Measurements from ENCODE around the gene TMEM18.

TMEM18 gene

GRCh38 chr2:643334-643733, 33.9 kb downstream of the TMEM18 start (continued):
- TF ChIP-seq ZNF449 (tag by site-specific recombination; IDR thresholded peaks at IDR 0.05) (no peak), ZNF174 (tag by site-specific recombination; IDR thresholded peaks at IDR 0.05) (no peak), ZNF391 (tag by site-specific recombination; IDR thresholded peaks at IDR 0.05; ENCODE audit: borderline replicate concordance, low read depth) (no peak), ZNF184 (tag by site-specific recombination; IDR thresholded peaks at IDR 0.05) (no peak), ZNF626 (tag by site-specific recombination; IDR thresholded peaks at IDR 0.05) (no peak)
- TF ChIP-seq, protein P1, sequence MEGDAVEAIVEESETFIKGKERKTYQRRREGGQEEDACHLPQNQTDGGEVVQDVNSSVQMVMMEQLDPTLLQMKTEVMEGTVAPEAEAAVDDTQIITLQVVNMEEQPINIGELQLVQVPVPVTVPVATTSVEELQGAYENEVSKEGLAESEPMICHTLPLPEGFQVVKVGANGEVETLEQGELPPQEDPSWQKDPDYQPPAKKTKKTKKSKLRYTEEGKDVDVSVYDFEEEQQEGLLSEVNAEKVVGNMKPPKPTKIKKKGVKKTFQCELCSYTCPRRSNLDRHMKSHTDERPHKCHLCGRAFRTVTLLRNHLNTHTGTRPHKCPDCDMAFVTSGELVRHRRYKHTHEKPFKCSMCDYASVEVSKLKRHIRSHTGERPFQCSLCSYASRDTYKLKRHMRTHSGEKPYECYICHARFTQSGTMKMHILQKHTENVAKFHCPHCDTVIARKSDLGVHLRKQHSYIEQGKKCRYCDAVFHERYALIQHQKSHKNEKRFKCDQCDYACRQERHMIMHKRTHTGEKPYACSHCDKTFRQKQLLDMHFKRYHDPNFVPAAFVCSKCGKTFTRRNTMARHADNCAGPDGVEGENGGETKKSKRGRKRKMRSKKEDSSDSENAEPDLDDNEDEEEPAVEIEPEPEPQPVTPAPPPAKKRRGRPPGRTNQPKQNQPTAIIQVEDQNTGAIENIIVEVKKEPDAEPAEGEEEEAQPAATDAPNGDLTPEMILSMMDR (tag by site-specific recombination; IDR thresholded peaks at IDR 0.05), result no peak

- no peak overlapping the region for H3K27ac ChIP-seq (ENCODE audit: extremely low read depth, low read depth, low read length)
- no peaks in the 10 kb centered on the region for H3K36me3 ChIP-seq (ENCODE audit: control insufficient read depth in 2 of 2, insufficient read depth in 1 of 2, low read length in 2 of 2)
- no peak for TF ChIP-seq HOXD13 (CRISPR knock-in tag; IDR thresholded peaks at IDR 0.05; ENCODE audit: borderline replicate concordance)
- no peak overlapping the region for H3K4me3 ChIP-seq (ENCODE audit: low read depth, low read length)
- H3K9me3 ChIP-seq (ENCODE audit: control insufficient read depth, insufficient read depth, low read depth, low read length), result no peaks in the 10 kb centered on the region
- ChIA-PET POLR2A (no interaction called here), CTCF (interaction anchor here (0.6 to 0.8 kb wide), 3 partner anchors 141 to 205 kb away, joined by 3 to 5 read pairs (median 3); no protein-coding TSS in a partner anchor)
- no peaks in the 10 kb centered on the region for H3K4me1 ChIP-seq (ENCODE audit: control insufficient read depth, insufficient read depth, low read length)
Measured at GRCh38 chr2:641872-642815, 35.1 kb downstream of the TMEM18 start.

- TF ChIP-seq, protein P2, sequence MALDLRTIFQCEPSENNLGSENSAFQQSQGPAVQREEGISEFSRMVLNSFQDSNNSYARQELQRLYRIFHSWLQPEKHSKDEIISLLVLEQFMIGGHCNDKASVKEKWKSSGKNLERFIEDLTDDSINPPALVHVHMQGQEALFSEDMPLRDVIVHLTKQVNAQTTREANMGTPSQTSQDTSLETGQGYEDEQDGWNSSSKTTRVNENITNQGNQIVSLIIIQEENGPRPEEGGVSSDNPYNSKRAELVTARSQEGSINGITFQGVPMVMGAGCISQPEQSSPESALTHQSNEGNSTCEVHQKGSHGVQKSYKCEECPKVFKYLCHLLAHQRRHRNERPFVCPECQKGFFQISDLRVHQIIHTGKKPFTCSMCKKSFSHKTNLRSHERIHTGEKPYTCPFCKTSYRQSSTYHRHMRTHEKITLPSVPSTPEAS (tag by site-specific recombination; IDR thresholded peaks at IDR 0.05), result peak; percentile 14; the same call in 1 of the 2 replicates
- TF ChIP-seq ZNF423 (tag by site-specific recombination; IDR thresholded peaks at IDR 0.05), result no peak
- Histone ChIP-seq H3K9me3 (ENCODE audit: control insufficient read depth, insufficient read depth, low read depth, low read length) (no peaks in the 10 kb centered on the region), H3K27ac (ENCODE audit: extremely low read depth, low read depth, low read length) (no peak overlapping the region), H3K4me1 (ENCODE audit: control insufficient read depth, insufficient read depth, low read length) (no peaks in the 10 kb centered on the region), H3K36me3 (ENCODE audit: control insufficient read depth in 2 of 2, insufficient read depth in 1 of 2, low read length in 2 of 2) (no peaks in the 10 kb centered on the region), H3K4me3 (ENCODE audit: low read depth, low read length) (no peak overlapping the region)
- POLR2A ChIA-PET, result no interaction called here
- CTCF ChIA-PET, result interaction anchor here (0.6 to 0.8 kb wide), 2 partner anchors 140 to 204 kb away, joined by 3 read pairs; no protein-coding TSS in a partner anchor
Measured at GRCh38 chr2:641164-641871, 35.9 kb downstream of the TMEM18 start.

GRCh38 chr2:639703-640102, 37.5 kb downstream of the TMEM18 start:
- Histone ChIP-seq H3K9me3 (ENCODE audit: control insufficient read depth, insufficient read depth, low read depth, low read length) (no peaks in the 10 kb centered on the region), H3K4me3 (ENCODE audit: low read depth, low read length) (no peak overlapping the region), H3K36me3 (ENCODE audit: control insufficient read depth in 2 of 2, insufficient read depth in 1 of 2, low read length in 2 of 2) (no peaks in the 10 kb centered on the region), H3K27ac (ENCODE audit: extremely low read depth, low read depth, low read length) (no peak overlapping the region), H3K4me1 (ENCODE audit: control insufficient read depth, insufficient read depth, low read length) (no peaks in the 10 kb centered on the region)
- ChIA-PET POLR2A (no interaction called here), CTCF (interaction anchor here (0.7 to 0.9 kb wide), 2 partner anchors 111 to 628 kb away, joined by 3 read pairs; no protein-coding TSS in a partner anchor)
- TF ChIP-seq ZNF843 (tag by site-specific recombination; IDR thresholded peaks at IDR 0.05) (no peak), ZNF48 (tag by site-specific recombination; IDR thresholded peaks at IDR 0.05) (no peak), MZF1 (tag by site-specific recombination; IDR thresholded peaks at IDR 0.05; ENCODE audit: borderline replicate concordance) (no peak), KLF8 (tag by site-specific recombination; IDR thresholded peaks at IDR 0.05) (no peak), ZSCAN23 (tag by site-specific recombination; IDR thresholded peaks at IDR 0.05) (no peak), ZNF2 (tag by site-specific recombination; IDR thresholded peaks at IDR 0.05) (no peak), EGR2 (tag by site-specific recombination; IDR thresholded peaks at IDR 0.05; ENCODE audit: low read depth) (no peak), ZNF473 (tag by site-specific recombination; IDR thresholded peaks at IDR 0.05) (no peak), ZNF311 (tag by site-specific recombination; IDR thresholded peaks at IDR 0.05; ENCODE audit: borderline replicate concordance) (no peak)
- TF ChIP-seq, protein P3, sequence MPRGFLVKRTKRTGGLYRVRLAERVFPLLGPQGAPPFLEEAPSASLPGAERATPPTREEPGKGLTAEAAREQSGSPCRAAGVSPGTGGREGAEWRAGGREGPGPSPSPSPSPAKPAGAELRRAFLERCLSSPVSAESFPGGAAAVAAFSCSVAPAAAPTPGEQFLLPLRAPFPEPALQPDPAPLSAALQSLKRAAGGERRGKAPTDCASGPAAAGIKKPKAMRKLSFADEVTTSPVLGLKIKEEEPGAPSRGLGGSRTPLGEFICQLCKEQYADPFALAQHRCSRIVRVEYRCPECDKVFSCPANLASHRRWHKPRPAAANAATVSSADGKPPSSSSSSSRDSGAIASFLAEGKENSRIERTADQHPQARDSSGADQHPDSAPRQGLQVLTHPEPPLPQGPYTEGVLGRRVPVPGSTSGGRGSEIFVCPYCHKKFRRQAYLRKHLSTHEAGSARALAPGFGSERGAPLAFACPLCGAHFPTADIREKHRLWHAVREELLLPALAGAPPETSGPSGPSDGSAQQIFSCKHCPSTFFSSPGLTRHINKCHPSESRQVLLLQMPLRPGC (tag by site-specific recombination; IDR thresholded peaks at IDR 0.05), result no peak
- TF ChIP-seq, protein P4, sequence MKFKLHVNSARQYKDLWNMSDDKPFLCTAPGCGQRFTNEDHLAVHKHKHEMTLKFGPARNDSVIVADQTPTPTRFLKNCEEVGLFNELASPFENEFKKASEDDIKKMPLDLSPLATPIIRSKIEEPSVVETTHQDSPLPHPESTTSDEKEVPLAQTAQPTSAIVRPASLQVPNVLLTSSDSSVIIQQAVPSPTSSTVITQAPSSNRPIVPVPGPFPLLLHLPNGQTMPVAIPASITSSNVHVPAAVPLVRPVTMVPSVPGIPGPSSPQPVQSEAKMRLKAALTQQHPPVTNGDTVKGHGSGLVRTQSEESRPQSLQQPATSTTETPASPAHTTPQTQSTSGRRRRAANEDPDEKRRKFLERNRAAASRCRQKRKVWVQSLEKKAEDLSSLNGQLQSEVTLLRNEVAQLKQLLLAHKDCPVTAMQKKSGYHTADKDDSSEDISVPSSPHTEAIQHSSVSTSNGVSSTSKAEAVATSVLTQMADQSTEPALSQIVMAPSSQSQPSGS (tag by site-specific recombination; IDR thresholded peaks at IDR 0.05; ENCODE audit: low read depth), result no peak

All from HEK293 (cell line).